H9 (cell line): ENCODE results near the gene MAP6. TPM values are rescaled to one million over a fixed set of nuclear protein-coding genes. Genes with fewer than 3 reads are reported as not detected.

Experiments used
- DNase-seq: peaks from one replicate; pipeline ENCODE4 v3.0.0-alpha.2; 2017
- H2AFZ ChIP-seq: one replicate; pipeline ENCODE4 v1.6.1; 2013; ENCODE audit warnings: mild to moderate bottlenecking, low read length, control low read depth, moderate library complexity
- H2AK5ac ChIP-seq: 2 replicates; pipeline ENCODE4 v1.6.1; 2013; ENCODE audit warnings: low read length, control low read depth, mixed read lengths; ENCODE audit not compliant: insufficient read length
- H2BK120ac ChIP-seq: one replicate; pipeline ENCODE4 v1.6.1; 2013; ENCODE audit warnings: low read depth, mild to moderate bottlenecking, low read length, control low read depth, inconsistent platforms; ENCODE audit not compliant: poor library complexity, severe bottlenecking
- H2BK12ac ChIP-seq: 2 replicates; pipeline ENCODE4 v1.6.1; 2013; ENCODE audit warnings: low read length, control low read depth, mixed read lengths, low read depth; ENCODE audit not compliant: insufficient read length
- H2BK15ac ChIP-seq: 2 replicates; pipeline ENCODE4 v1.6.1; 2013; ENCODE audit warnings: low read depth, low read length, control low read depth
- H2BK20ac ChIP-seq: one replicate; pipeline ENCODE4 v1.6.1; 2013; ENCODE audit warnings: low read depth, mild to moderate bottlenecking, low read length, control low read depth, inconsistent platforms; ENCODE audit not compliant: poor library complexity, severe bottlenecking
- H2BK5ac ChIP-seq: 2 replicates; pipeline ENCODE4 v1.6.1; 2013; ENCODE audit warnings: low read length, control low read depth, mixed read lengths; ENCODE audit not compliant: insufficient read length
- H3K14ac ChIP-seq: 2 replicates; pipeline ENCODE4 v1.6.1; 2013; ENCODE audit warnings: low read length, control low read depth; ENCODE audit not compliant: insufficient read depth
- H3K18ac ChIP-seq: 2 replicates; pipeline ENCODE4 v1.6.1; 2013; ENCODE audit warnings: low read depth, mild to moderate bottlenecking, mixed read lengths, low read length, control low read depth; ENCODE audit not compliant: insufficient read length
- H3K23ac ChIP-seq: 2 replicates; pipeline ENCODE4 v1.6.1; 2013; ENCODE audit warnings: low read length, control low read depth, mixed read lengths, low read depth; ENCODE audit not compliant: insufficient read length
- H3K23me2 ChIP-seq: 2 replicates; pipeline ENCODE4 v1.6.1; 2013; ENCODE audit warnings: low read depth, mild to moderate bottlenecking, mixed read lengths, low read length, control low read depth; ENCODE audit not compliant: insufficient read length, poor library complexity, severe bottlenecking
- H3K27ac ChIP-seq: 2 replicates; pipeline ENCODE4 v1.5.1; 2013; ENCODE audit warnings: low read length, control low read depth, mixed read lengths, low read depth; ENCODE audit not compliant: insufficient read length
- H3K27me3 ChIP-seq: 2 replicates; pipeline ENCODE4 v1.6.1; 2013; ENCODE audit warnings: low read length, control low read depth, inconsistent platforms; ENCODE audit not compliant: insufficient read depth
- H3K4ac ChIP-seq: 2 replicates; pipeline ENCODE4 v1.6.1; 2013; ENCODE audit warnings: low read depth, mild to moderate bottlenecking, control low read depth, inconsistent platforms, low read length, moderate library complexity
- H3K4me1 ChIP-seq: 2 replicates; pipeline ENCODE4 v1.6.1; 2013; ENCODE audit warnings: low read length, control low read depth, inconsistent platforms; ENCODE audit not compliant: insufficient read depth
- H3K4me2 ChIP-seq: 2 replicates; pipeline ENCODE4 v1.6.1; 2013; ENCODE audit warnings: low read length, control low read depth, mixed read lengths; ENCODE audit not compliant: insufficient read length, insufficient read depth
- H3K56ac ChIP-seq: 2 replicates; pipeline ENCODE4 v1.6.1; 2013; ENCODE audit warnings: low read depth, mild to moderate bottlenecking, mixed read lengths, low read length, control low read depth; ENCODE audit not compliant: insufficient read length
- H3K79me1 ChIP-seq: 2 replicates; pipeline ENCODE4 v1.6.1; 2013; ENCODE audit warnings: low read depth, mild to moderate bottlenecking, moderate library complexity, low read length, control low read depth, inconsistent platforms; ENCODE audit not compliant: insufficient read depth, poor library complexity, severe bottlenecking
- H3K79me2 ChIP-seq: 2 replicates; pipeline ENCODE4 v1.6.1; 2013; ENCODE audit warnings: low read length, control low read depth, inconsistent platforms; ENCODE audit not compliant: insufficient read depth
- H3K9ac ChIP-seq: 2 replicates; pipeline ENCODE4 v1.6.1; 2013; ENCODE audit warnings: low read length, control low read depth, mixed read lengths; ENCODE audit not compliant: insufficient read length; ENCODE audit errors: extremely low read depth
- H3K9me3 ChIP-seq: one replicate; pipeline ENCODE4 v1.6.1; 2013; ENCODE audit warnings: low read depth, low read length, inconsistent platforms; ENCODE audit not compliant: control insufficient read depth
- H3T11ph ChIP-seq: one replicate; pipeline ENCODE4 v1.6.1; 2013; ENCODE audit warnings: mild to moderate bottlenecking, low read length, control low read depth, inconsistent platforms
- H4K20me1 ChIP-seq: one replicate; pipeline ENCODE4 v1.6.1; 2013; ENCODE audit not compliant: control insufficient read depth, insufficient read length, insufficient read depth
- H4K5ac ChIP-seq: 2 replicates; pipeline ENCODE4 v1.6.1; 2013; ENCODE audit warnings: low read depth, mild to moderate bottlenecking, mixed read lengths, low read length, control low read depth; ENCODE audit not compliant: insufficient read length
- H4K8ac ChIP-seq: replicated peaks from 2 replicates; pipeline ENCODE4 v1.6.1; 2013; ENCODE audit warnings: low read length, control low read depth, mixed read lengths, low read depth; ENCODE audit not compliant: insufficient read length
- H4K91ac ChIP-seq: 2 replicates; pipeline ENCODE4 v1.6.1; 2013; ENCODE audit warnings: low read depth, mild to moderate bottlenecking, moderate library complexity, mixed read lengths, low read length, control low read depth; ENCODE audit not compliant: insufficient read length
- H3K27ac Mint-ChIP-seq, 3 experiments: 2 replicates in 2 of 3; 3 replicates in 1 of 3; pipeline ENCODE4 v1.8.0; 2020 to 2021; ENCODE audit warnings: mixed read lengths in 3 of 3, mild to moderate bottlenecking in 1 of 3, moderate library complexity in 1 of 3
- H3K27me3 Mint-ChIP-seq: 2 replicates; pipeline ENCODE4 v1.8.0; 2021; ENCODE audit warnings: low read depth, mild to moderate bottlenecking, moderate library complexity, mixed read lengths
- H3K36me3 Mint-ChIP-seq, 3 experiments: 2 replicates in 2 of 3; 3 replicates in 1 of 3; pipeline ENCODE4 v1.8.0; 2020 to 2021; ENCODE audit warnings: low read depth in 3 of 3, mixed read lengths in 3 of 3; ENCODE audit not compliant: insufficient read depth in 1 of 3
- H3K4me1 Mint-ChIP-seq, 2 experiments: 2 replicates each; pipeline ENCODE4 v1.8.0; 2020; ENCODE audit warnings: mixed read lengths in 2 of 2
- H3K4me3 Mint-ChIP-seq, 2 experiments: 2 replicates in 1 of 2; 3 replicates in 1 of 2; pipeline ENCODE4 v1.8.0; 2020 to 2021; ENCODE audit warnings: mild to moderate bottlenecking in 2 of 2, mixed read lengths in 2 of 2, moderate library complexity in 1 of 2
- H3K9me3 Mint-ChIP-seq, 2 experiments: 2 replicates in 1 of 2; 3 replicates in 1 of 2; pipeline ENCODE4 v1.8.0; 2020; ENCODE audit warnings: mild to moderate bottlenecking in 2 of 2, mixed read lengths in 2 of 2, moderate library complexity in 1 of 2
- CTCF ChIP-seq: fragments of 200-600 bp; sonication (generic); conservative IDR thresholded peaks from 3 replicates; pipeline ENCODE4 v1.8.0; 2021; ENCODE audit warnings: antibody characterized with exemption, mild to moderate bottlenecking
- WGBS: extraction: QIAGEN DNeasy Blood & Tissue Kit; methylation state at CpG from one replicate; pipeline ENCODE4 v1.1.7; 2013; ENCODE audit warnings: missing lambda C conversion rate, low lambda C conversion rate, mixed read lengths; ENCODE audit not compliant: insufficient read length; ENCODE audit errors: extremely low coverage; 5-methylcytosine and 5-hydroxymethylcytosine counted together
- total RNA-seq: library from RNA; stranded (reverse); gene quantifications from 2 replicates; pipeline ENCODE4 v1.2.1, GENCODE V29; 2021

The MAP6 gene
- total RNA-seq, 1 experiment from 2014 or later: 0.77 TPM

GRCh38 chr11:75576017-75576416 lies 92.8 kb downstream of the MAP6 start:
- H4K91ac ChIP-seq: no peak overlapping the region
- Mint-ChIP-seq H3K9me3 (no peaks in the 10 kb centered on the region), H3K36me3 (peaks cover 16 to 39% (median 32%) of the 10 kb centered on the region in 3 experiments), H3K27me3 (peaks cover 6% of the 10 kb centered on the region), H3K27ac (peak overlapping the region in 1 of 3 experiments; percentile 53; a peak in 1 of 7 replicates), H3K4me3 (no peak overlapping the region), H3K4me1 (peaks cover 10 to 11% of the 10 kb centered on the region in 2 experiments; a peak in 3 of 4 replicates)
- no peak overlapping the region for H2AK5ac ChIP-seq
- H4K20me1 ChIP-seq: no peaks in the 10 kb centered on the region
- no peak overlapping the region; the same call in 1 of the 2 replicates for H3K14ac ChIP-seq
- DNase-seq: no peak
- H3K4me1 ChIP-seq: no peaks in the 10 kb centered on the region
- H3K79me1 ChIP-seq: no peaks in the 10 kb centered on the region
- no peak overlapping the region for H4K5ac ChIP-seq
- no peak overlapping the region for H3K27ac ChIP-seq
- no peak overlapping the region for H3K18ac ChIP-seq
- H3K23me2 ChIP-seq: no peaks in the 10 kb centered on the region
- H2BK12ac ChIP-seq: no peak overlapping the region
- H2BK120ac ChIP-seq: no peak overlapping the region
- H3K79me2 ChIP-seq: no peaks in the 10 kb centered on the region
- no peak overlapping the region for H4K8ac ChIP-seq
- H2AFZ ChIP-seq: no peak overlapping the region
- H3K23ac ChIP-seq: no peak overlapping the region
- H3K9me3 ChIP-seq: no peaks in the 10 kb centered on the region
- H3K4me2 ChIP-seq: no peak overlapping the region
- no peak overlapping the region for H2BK15ac ChIP-seq
- no peak overlapping the region for H2BK20ac ChIP-seq
- no peak for TF ChIP-seq CTCF
- H3T11ph ChIP-seq: no peak overlapping the region
- H2BK5ac ChIP-seq: no peak overlapping the region
- H3K27me3 ChIP-seq: no peaks in the 10 kb centered on the region
- no peak overlapping the region for H3K4ac ChIP-seq
- no CpG with 5 or more reads among the region's 6 CpGs for WGBS
- no peak overlapping the region for H3K56ac ChIP-seq
- no peak overlapping the region for H3K9ac ChIP-seq
